ENCODE measurements around the gene HAAO. TPM values are rescaled to one million over a fixed set of nuclear protein-coding genes. Genes with fewer than 3 reads are reported as not detected.

Gene HAAO
- total and polyA plus RNA-seq, 2 of the 8 experiments (the other 6 are each of a cell fraction or from before 2014, with no cell fraction given), result 2.5 to 7.0 TPM

- H2AK5ac ChIP-seq (ENCODE audit: low read depth, low read length), result no peak overlapping the region
- no peak overlapping the region for H3K56ac ChIP-seq (replicated peaks; ENCODE audit: insufficient read length, low read depth, low read length)
- no peaks in the 10 kb centered on the region for H4K20me1 ChIP-seq (replicated peaks in 1 of 2; ENCODE audit: control insufficient read depth in 1 of 2, insufficient read depth in 2 of 2, low read length in 2 of 2)
- no peak overlapping the region for H2BK120ac ChIP-seq (replicated peaks; ENCODE audit: low read depth, low read length)
- H3K79me2 ChIP-seq (ENCODE audit: control insufficient read depth in 1 of 2, insufficient read depth in 2 of 2, low read length in 2 of 2), result no peaks in the 10 kb centered on the region
- FAIRE-seq, result no peak
- H3K23me2 ChIP-seq (ENCODE audit: low read depth, low read length), result no peaks in the 10 kb centered on the region
- H3K4me3 ChIP-seq (ENCODE audit: extremely low read depth in 1 of 4, insufficient read depth in 2 of 4, low read depth in 3 of 4, low read length in 4 of 4), result no peak overlapping the region
- no peaks in the 10 kb centered on the region for H3K27me3 ChIP-seq (replicated peaks in 1 of 4; ENCODE audit: control insufficient read depth in 3 of 4, extremely low read depth in 1 of 4, insufficient read depth in 3 of 4, low read length in 3 of 4)
- no peak overlapping the region for H4K91ac ChIP-seq (replicated peaks; ENCODE audit: insufficient read length, low read length)
- CTCF ChIA-PET (ENCODE audit: partially characterized antibody), result interaction anchor here (0.7 kb wide), 2 partner anchors 12 to 36 kb away, joined by 3 read pairs; partner anchors contain the start of gene HAAO
- H3K14ac ChIP-seq (ENCODE audit: insufficient read length), result no peak overlapping the region
- no peak overlapping the region for H2BK5ac ChIP-seq (ENCODE audit: low read depth, low read length)
- H4K5ac ChIP-seq (ENCODE audit: insufficient read length, low read depth, low read length), result no peak overlapping the region
- no peaks in the 10 kb centered on the region; a peak in 1 of 7 replicates for H3K4me1 ChIP-seq (replicated peaks in 1 of 4; ENCODE audit: control insufficient read depth in 3 of 4, insufficient read depth in 4 of 4, low read length in 3 of 4)
- H3K23ac ChIP-seq (ENCODE audit: insufficient read length), result no peak overlapping the region
- H3K4ac ChIP-seq (replicated peaks; ENCODE audit: insufficient read length, low read depth, low read length), result no peak overlapping the region
- H2BK15ac ChIP-seq (ENCODE audit: low read length), result no peak overlapping the region
- H3K9me3 ChIP-seq (ENCODE audit: insufficient read depth in 2 of 2, low read depth in 1 of 2, low read length in 1 of 2), result peaks cover 14 to 21% of the 10 kb centered on the region in 2 experiments
- no peaks in the 10 kb centered on the region for H3K79me1 ChIP-seq (ENCODE audit: low read depth, low read length)
- 89% methylated on average over 1 of the region's 1 CpG; no CpG with 5 or more reads in 1 of the 2 experiments for WGBS, 2 experiments (ENCODE audit: extremely low coverage in 1 of 2, insufficient coverage in 1 of 2, insufficient read length in 1 of 2, insufficient replicate concordance in 2 of 2, low coverage in 1 of 2, low lambda C conversion rate in 2 of 2, missing lambda C conversion rate in 1 of 2)
- no peak overlapping the region for H2AFZ ChIP-seq (ENCODE audit: low read length)
- H3K4me2 ChIP-seq (ENCODE audit: insufficient read depth in 1 of 2, low read depth in 2 of 2, low read length in 2 of 2), result no peak overlapping the region
- H3K36me3 ChIP-seq (ENCODE audit: control insufficient read depth in 2 of 4, insufficient read depth in 4 of 4, low read length in 3 of 4), result peaks cover 0 to 3% (median 1%) of the 10 kb centered on the region in 4 experiments; a peak in 2 of 8 replicates
- H3K9ac ChIP-seq (replicated peaks in 1 of 4; ENCODE audit: extremely low read depth in 1 of 4, low read depth in 3 of 4, low read length in 3 of 4), result no peak overlapping the region
- no peak overlapping the region for H2BK12ac ChIP-seq (ENCODE audit: low read depth, low read length)
- H3K27ac ChIP-seq (ENCODE audit: low read depth, low read length), result no peak overlapping the region
- H2BK20ac ChIP-seq (ENCODE audit: low read length), result no peak overlapping the region
- POLR2A ChIA-PET (ENCODE audit: partially characterized antibody), result interaction anchor here (1.2 kb wide), 1 partner anchor 29 kb away, joined by 4 read pairs; no protein-coding TSS in a partner anchor
- DNase-seq (ENCODE audit: low read depth in 1 of 2, low spot score in 2 of 2), result no peak
- no peak overlapping the region for H4K8ac ChIP-seq (ENCODE audit: extremely low read depth, insufficient read depth, low read length)
- no peak overlapping the region for H3K18ac ChIP-seq (ENCODE audit: extremely low read depth, low read length)
- TF ChIP-seq SIRT6 (IDR thresholded peaks at IDR 0.05; ENCODE audit: low read length) (no peak), SIX5 (IDR thresholded peaks at IDR 0.05; ENCODE audit: low read depth, low read length) (no peak), TEAD4 (IDR thresholded peaks at IDR 0.05; ENCODE audit: low read depth, low read length) (no peak), RXRA (IDR thresholded peaks at IDR 0.05; ENCODE audit: insufficient read depth, low read depth, low read length) (no peak), BACH1 (IDR thresholded peaks at IDR 0.05; ENCODE audit: low read length) (no peak), YY1 (IDR thresholded peaks at IDR 0.05; ENCODE audit: low read depth, low read length) (no peak), POLR2AphosphoS5 (IDR thresholded peaks at IDR 0.05; ENCODE audit: low read depth, low read length) (no peak), SP4 (IDR thresholded peaks at IDR 0.05; ENCODE audit: low read length) (no peak), GTF2F1 (IDR thresholded peaks at IDR 0.05; ENCODE audit: borderline replicate concordance, low read depth, low read length) (no peak), FOSL1 (IDR thresholded peaks at IDR 0.05; ENCODE audit: insufficient read depth, low read depth, low read length) (no peak), SP2 (IDR thresholded peaks at IDR 0.05; ENCODE audit: low read length) (no peak), KDM4A (IDR thresholded peaks at IDR 0.05; ENCODE audit: low read depth, low read length, severe bottlenecking) (no peak)
Measured at GRCh38 chr2:42781181-42781580, 11.2 kb downstream of the HAAO start.

All from H1 (cell line).